ENCODE data around the gene ARHGEF33. TPM values are rescaled to one million over a fixed set of nuclear protein-coding genes. Genes with fewer than 3 reads are reported as not detected.

The ARHGEF33 gene
- total and polyA plus RNA-seq, 2 donors from 2014 or later, result 2.3 to 2.4 TPM

DNA sequence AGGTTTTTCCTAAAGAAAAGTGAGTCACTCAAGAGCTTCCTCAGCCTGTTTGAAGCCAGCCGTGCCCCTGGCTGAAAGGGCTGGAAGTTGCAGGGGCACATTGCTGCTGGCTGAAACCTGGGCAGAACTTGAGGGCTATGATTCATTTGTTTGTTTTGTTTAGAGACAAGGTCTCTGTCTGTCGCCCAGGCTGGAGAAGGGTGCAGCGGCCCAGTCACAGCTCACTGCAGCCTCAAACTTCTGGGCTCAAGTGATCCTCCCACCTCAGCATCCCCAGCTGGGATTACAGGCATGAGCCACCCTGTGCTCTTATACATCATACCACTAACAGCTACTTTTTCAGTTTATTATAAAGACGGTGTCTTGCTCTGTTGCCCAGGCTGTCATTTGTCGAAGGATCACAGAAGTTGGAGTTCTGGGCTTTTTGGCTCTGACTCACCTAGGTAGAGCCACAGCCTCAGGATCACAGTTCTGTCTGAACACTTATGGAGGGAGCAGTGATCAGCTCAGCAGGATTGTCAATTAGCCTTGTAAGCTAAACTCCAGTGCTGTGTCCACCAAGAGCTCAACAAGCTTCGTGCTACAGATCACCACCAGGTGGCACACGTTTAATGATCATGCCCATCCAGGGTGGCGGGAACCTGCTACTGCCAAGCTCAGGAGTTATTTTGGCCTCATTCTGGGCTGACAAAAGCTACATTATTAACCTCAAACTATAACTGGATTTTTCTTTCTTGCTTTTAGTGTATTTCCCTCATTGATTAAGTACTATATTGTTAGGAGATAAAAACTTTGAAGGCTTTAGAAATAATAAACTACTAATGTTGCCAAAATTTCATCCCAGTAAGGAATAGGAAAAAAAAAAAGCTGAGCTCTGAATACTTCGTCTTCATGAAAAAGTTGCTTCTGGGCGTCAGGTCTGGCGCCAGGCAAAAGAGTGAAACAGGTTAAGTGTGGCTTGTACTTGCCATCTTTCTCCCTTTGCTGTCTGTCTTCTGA lies 57.9 kb downstream of the ARHGEF33 start:
- peak; percentile 23 for FAIRE-seq
- Histone ChIP-seq H3K9ac (ENCODE audit: low read length in 3 of 3) (no peak overlapping the region), H3K27ac (ENCODE audit: low read depth in 2 of 2, low read length in 2 of 2) (no peak overlapping the region), H3K27me3 (ENCODE audit: control insufficient read depth, insufficient read depth, low read length) (no peaks in the 10 kb centered on the region), H3K36me3 (ENCODE audit: control insufficient read depth in 2 of 3, insufficient read depth in 3 of 3, low read length in 3 of 3) (no peaks in the 10 kb centered on the region), H3K4me3 (ENCODE audit: low read length in 3 of 3) (no peak overlapping the region), H3K9me3 (ENCODE audit: control insufficient read depth in 2 of 3, insufficient read depth in 1 of 3, low read length in 3 of 3) (no peaks in the 10 kb centered on the region), H3K4me1 (ENCODE audit: control insufficient read depth in 2 of 3, insufficient read depth in 2 of 3, low read depth in 1 of 3, low read length in 3 of 3) (no peaks in the 10 kb centered on the region)
- intact Hi-C loops (cut with DNase I), result no loop called here
- DNase-seq, result peak in 4 of 5 donors; percentile 79 to 91 (median 86)
- TF ChIP-seq, protein P1, sequence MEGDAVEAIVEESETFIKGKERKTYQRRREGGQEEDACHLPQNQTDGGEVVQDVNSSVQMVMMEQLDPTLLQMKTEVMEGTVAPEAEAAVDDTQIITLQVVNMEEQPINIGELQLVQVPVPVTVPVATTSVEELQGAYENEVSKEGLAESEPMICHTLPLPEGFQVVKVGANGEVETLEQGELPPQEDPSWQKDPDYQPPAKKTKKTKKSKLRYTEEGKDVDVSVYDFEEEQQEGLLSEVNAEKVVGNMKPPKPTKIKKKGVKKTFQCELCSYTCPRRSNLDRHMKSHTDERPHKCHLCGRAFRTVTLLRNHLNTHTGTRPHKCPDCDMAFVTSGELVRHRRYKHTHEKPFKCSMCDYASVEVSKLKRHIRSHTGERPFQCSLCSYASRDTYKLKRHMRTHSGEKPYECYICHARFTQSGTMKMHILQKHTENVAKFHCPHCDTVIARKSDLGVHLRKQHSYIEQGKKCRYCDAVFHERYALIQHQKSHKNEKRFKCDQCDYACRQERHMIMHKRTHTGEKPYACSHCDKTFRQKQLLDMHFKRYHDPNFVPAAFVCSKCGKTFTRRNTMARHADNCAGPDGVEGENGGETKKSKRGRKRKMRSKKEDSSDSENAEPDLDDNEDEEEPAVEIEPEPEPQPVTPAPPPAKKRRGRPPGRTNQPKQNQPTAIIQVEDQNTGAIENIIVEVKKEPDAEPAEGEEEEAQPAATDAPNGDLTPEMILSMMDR (IDR thresholded peaks at IDR 0.05; ENCODE audit: borderline replicate concordance, extremely low read depth, insufficient read depth), result peak; percentile 61

- FAIRE-seq (no peak), DNase-seq (no peak)
- no peaks in the 10 kb centered on the region for H3K36me3 ChIP-seq (ENCODE audit: control insufficient read depth in 2 of 3, insufficient read depth in 3 of 3, low read length in 3 of 3)
- no peak overlapping the region for H3K9ac ChIP-seq (ENCODE audit: low read length in 3 of 3)
- no peak overlapping the region for H3K27ac ChIP-seq (ENCODE audit: low read depth in 2 of 2, low read length in 2 of 2)
- no peak overlapping the region for H3K4me3 ChIP-seq (ENCODE audit: low read length in 3 of 3)
- intact Hi-C loops (cut with DNase I), result no loop called here
- no peaks in the 10 kb centered on the region for H3K27me3 ChIP-seq (ENCODE audit: control insufficient read depth, insufficient read depth, low read length)
- H3K4me1 ChIP-seq (ENCODE audit: control insufficient read depth in 2 of 3, insufficient read depth in 2 of 3, low read depth in 1 of 3, low read length in 3 of 3), result no peaks in the 10 kb centered on the region
- H3K9me3 ChIP-seq (ENCODE audit: control insufficient read depth in 2 of 3, insufficient read depth in 1 of 3, low read length in 3 of 3), result no peaks in the 10 kb centered on the region
- TF ChIP-seq, protein P1 (IDR thresholded peaks at IDR 0.05; ENCODE audit: borderline replicate concordance, extremely low read depth, insufficient read depth), result no peak
Observed at GRCh38 chr2:38948387-38948882, 58.8 kb downstream of the ARHGEF33 start.

DNA sequence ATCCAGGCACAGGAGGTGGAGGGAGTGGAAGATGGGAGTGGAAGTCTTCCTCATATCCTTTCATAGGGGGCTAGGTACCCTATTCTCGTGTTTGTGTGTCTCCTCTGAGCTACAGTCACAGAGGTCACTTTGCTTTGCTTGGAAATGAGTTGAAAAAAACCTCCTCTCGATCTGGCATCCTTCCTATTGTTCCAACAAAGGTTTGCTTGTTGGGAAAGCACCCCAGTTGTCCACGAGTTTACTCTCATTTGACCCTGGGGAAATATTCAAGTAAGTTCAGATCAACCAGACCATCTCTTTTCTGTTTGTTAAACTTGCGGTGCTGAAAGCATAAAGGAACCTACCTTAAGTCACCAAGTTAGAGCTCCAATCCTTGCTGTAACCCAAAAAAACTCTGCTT lies 59.3 kb downstream of the ARHGEF33 start:
- H3K4me3 ChIP-seq (ENCODE audit: low read length in 3 of 3), result no peak overlapping the region

More for the DNA sequence above, 59.3 kb downstream of the ARHGEF33 start:
- TF ChIP-seq, protein P1 (IDR thresholded peaks at IDR 0.05; ENCODE audit: borderline replicate concordance, extremely low read depth, insufficient read depth), result no peak
- DNase-seq (no peak), FAIRE-seq (no peak)
- H3K9ac ChIP-seq (ENCODE audit: low read length in 3 of 3), result no peak overlapping the region
- no peaks in the 10 kb centered on the region for H3K9me3 ChIP-seq (ENCODE audit: control insufficient read depth in 2 of 3, insufficient read depth in 1 of 3, low read length in 3 of 3)
- H3K27me3 ChIP-seq (ENCODE audit: control insufficient read depth, insufficient read depth, low read length), result no peaks in the 10 kb centered on the region
- intact Hi-C loops (cut with DNase I), result no loop called here
- H3K27ac ChIP-seq (ENCODE audit: low read depth in 2 of 2, low read length in 2 of 2), result no peak overlapping the region
- no peaks in the 10 kb centered on the region for H3K36me3 ChIP-seq (ENCODE audit: control insufficient read depth in 2 of 3, insufficient read depth in 3 of 3, low read length in 3 of 3)
- no peaks in the 10 kb centered on the region for H3K4me1 ChIP-seq (ENCODE audit: control insufficient read depth in 2 of 3, insufficient read depth in 2 of 3, low read depth in 1 of 3, low read length in 3 of 3)
